Ramos (cell line): Measurements from ENCODE around the gene ALG14.
"Not testable (repeated sequence)": the region's sequence is repeated elsewhere in the genome, so short reads cannot be mapped to it uniquely, and the experiment has no call there.

Source experiments
- in situ Hi-C: fragments of 300-500 bp; cut with MboI; formaldehyde crosslinking; loops from one replicate; pipeline ENCODE4 v1.14.3; 2022; ENCODE audit warnings: low sequenced_read_pairs; ENCODE audit not compliant: unreplicated experiment

ALG14 gene, protein sequence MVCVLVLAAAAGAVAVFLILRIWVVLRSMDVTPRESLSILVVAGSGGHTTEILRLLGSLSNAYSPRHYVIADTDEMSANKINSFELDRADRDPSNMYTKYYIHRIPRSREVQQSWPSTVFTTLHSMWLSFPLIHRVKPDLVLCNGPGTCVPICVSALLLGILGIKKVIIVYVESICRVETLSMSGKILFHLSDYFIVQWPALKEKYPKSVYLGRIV

DNA sequence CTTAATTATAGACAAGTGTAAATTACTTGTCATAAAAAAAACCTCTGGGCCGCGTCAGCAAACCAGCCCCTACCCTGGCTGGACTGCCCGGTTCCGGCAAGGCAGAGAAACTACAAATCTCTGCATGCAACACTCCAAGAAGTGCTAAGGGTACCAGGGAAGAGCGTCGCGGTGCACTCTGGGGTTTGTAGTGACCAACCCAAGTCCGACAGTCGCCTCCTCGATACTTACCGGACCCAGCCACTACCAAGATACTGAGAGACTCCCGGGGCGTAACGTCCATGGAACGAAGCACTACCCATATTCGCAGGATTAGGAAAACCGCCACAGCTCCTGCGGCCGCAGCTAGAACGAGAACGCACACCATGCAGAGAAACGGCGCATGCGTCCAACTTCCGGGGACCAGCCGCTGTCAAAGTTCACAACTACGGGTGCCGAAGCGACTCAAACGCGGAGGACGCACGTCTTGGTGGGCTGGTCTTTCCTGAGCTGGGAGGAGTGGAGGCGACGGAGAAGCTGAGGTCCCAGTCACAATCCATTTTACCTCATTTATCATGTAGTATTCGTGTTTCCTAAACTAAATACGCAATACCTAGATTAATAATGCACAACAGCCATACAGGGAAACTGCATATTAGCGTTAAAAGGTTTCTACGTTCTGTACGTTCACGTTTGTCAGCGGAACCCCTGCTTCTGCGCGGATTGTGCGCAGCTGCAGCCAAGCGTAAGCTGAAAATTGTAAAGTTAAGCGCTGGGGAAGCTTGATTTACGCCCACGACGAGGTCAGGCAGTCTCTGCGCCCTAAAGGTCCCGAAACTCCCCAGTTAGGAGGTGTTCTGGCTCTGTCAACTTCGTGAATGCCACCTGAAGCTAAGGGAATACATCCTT is at the start of gene ALG14:
Gene ALG14, minus strand, starts transcription at position 420 of the 888 bp plus-strand sequence. Its CDS starts 53 bp downstream, at position 367.
- in situ Hi-C loops: no loop called here

DNA sequence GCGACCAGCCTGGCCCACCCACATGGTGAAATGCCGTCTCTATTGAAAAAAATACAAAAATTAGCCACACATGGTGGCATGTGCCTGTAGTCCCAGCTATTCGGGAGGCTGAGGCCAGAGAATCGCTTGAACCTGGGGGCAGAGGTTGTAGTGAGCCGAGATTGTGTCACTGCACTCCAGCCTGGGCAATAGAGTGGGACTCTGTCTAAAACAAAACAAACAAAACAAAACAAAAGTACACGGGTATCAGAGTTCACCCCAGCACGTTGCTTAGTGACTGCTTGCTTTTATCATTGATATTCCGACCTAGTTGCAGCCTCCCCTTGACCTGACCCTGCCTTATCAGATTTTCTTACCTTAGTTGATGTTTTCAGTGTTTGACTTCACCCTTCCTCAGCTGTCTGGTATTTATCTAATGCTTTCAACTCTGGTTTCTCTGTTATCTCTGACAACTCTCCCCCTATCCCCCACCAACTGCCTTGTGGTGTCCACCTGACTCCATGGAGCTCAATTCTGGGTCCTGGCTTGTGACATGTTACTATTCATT is 49.5 kb upstream of the ALG14 start:
- in situ Hi-C loops: no loop called here

DNA sequence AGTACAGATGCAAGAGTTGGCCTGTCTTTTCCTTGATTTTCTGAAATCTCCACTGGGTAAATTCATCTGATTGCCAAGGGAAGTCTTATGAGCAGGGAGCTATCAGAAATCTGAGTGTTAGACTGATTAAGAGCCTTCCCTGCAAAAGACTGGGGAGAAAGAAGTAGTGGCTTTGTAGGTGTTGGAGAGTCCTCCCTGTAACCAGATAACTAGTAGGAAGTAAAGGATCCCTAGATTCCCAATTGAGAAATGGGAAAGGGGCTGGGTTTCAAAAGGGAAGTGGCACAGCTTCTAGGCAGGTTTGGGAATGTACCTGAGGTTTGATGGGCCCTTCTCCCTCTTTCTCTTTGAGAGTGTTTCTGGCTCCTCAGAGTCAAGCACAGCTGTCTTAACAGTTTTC is 46.5 kb upstream of the ALG14 start:
- in situ Hi-C loops: no loop called here

DNA sequence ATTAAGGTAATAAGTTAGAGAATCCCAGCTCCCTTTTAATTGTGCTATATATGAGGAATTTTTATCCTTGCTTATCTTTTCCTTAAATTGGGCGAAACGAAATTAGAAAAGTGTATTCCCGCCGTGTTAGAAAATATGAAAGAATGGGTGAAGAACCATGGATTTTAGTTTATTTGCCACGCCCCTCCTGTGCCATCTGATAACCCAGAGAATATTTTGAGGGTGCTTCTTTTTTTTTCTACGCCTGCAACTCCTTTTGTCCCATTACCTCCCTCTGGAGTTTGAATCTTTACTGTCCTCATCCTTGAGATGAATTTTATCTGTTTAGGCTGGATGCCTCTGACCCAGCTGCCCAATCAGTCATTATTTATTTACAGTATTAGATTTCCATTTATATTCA is 46.0 kb upstream of the ALG14 start:
- in situ Hi-C loops: no loop called here

DNA sequence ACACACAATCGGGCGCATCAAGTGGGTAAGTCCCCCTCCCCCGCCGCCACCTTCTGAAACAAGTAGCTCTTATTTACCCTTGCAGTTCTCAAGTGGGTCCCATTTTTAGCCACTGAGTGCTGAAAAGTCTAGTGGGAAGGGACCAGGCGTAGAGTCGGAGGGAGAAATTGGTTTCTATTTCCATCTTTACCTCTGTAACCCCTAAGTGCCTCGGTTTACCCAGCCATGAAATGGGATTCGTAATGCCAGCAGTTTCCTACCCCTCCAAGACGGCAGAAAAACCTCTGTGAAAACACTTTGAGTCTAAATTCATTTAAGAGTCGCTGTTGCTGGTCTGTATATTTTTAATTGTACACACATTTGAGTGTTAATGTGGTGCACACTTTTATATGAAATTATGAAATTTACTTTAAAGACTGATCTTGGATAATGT is 45.3 kb upstream of the ALG14 start:
- in situ Hi-C loops: no loop called here

DNA sequence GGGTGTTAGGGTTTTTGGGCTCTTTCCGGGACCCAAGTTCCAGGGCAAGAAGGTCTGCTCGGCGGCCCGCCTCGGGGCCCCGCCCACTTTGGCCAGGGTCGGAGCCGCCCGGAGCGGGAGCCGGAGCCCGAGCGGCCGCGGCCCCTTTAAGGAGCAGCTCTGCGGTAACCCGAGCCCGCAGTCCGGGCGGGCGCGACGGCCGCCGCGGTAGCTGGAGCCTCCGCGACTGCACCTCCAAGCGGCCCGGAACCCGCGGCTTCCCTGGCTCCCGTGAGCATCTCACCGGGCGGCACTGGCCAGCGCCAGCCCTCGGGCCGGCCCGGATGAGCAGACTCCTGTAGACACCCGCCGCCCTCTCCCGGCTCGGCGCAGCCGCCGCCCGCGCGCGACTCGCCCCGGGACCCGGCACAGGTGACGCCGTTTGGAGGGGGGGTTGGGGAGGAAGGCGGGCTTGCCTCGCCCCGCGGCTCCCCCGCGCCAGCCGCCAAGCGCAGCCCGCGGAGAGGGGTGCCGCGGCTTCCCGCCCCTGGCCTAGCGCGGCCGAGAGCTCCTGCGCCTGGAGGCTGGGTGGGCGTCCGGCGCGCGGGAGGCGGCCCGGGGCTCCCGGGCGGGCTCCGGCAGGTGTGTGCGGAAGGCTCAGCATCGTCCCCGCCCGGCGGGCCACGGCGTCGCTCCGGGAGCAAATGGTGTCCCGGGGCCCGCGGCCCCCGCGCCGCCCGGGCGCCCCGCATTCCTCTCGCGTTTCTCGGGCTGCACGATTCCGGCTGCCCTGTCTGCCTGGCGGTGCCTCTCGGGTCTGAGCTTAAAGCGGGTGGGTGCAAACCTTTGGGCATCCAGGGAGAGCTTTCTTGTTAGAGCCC is 44.7 kb upstream of the ALG14 start, which contains the start of gene TLCD4:
Gene TLCD4, plus strand, starts transcription at position 149 of the 860 bp plus-strand sequence. CDS start 26,547 bp downstream, outside the sequence.
- in situ Hi-C loops: no loop called here

DNA sequence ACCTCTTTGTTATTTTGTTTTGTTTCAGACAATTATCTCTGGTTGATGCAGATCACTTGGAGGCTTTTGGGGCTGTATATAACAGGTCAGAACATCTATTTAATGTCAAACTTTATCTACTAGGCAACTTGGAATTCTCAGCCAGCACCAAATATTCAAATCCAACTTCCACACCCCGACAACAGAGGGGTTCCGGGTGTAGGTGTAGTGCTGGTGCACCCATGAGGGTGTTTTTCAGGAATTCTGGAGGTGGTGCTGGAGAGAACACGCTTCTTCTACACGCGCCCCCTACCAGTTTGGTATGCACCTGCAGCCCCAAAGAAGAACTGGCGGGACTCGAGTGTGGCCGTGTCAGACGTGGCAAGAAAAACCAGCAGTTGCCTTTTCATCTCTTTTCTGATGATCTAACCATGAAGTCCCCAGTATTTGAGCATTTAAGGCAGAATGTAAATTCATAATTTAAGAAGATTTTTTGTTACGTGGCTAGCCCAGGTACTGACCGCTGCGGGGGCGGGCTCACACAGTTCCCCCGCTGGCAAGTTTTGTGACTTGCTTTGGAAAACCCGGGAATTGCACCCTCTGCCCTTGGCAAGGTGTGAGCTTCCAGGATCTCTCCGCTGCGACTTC is 43.9 kb upstream of the ALG14 start:
- in situ Hi-C loops: no loop called here

DNA sequence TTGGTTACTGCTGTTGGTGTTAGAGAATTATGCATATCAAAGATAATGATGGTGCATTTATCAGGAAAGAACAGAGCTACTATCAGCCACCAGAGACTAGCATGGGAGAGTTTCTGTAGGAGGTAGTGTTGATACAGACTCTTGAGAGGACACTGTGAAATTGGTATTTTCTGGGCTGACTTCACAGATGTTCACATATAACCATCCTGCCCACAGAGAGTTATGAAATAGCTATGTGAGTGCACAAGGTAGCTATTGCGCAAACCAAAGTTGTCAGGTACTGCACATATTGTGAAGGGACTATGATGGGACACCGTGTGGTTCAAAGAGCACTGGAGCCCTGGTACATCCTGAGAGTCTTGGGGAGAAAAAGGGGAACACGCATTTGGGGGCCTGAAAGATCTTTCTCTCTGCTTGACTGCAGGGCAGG is 43.0 kb upstream of the ALG14 start:
- in situ Hi-C loops: no loop called here

DNA sequence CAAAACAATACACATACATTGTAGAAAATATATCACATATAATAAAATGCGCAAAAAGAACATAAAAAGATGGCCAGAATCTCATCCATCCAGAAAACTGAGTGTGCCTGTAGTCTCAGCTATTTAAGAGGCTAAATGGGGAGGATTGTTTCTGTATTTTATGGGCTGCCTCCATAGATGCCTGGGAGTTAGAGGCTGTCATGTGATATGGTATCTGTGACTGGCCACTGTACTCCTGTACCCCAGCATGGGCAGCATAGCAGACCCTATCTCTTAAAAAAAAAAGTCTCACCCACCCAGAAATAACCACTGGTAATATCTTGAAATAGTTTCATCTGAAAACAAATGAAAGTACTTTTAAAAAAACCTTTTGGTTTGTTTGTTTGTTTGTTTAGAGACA is 40.9 kb upstream of the ALG14 start:
- in situ Hi-C loops: no loop called here

DNA sequence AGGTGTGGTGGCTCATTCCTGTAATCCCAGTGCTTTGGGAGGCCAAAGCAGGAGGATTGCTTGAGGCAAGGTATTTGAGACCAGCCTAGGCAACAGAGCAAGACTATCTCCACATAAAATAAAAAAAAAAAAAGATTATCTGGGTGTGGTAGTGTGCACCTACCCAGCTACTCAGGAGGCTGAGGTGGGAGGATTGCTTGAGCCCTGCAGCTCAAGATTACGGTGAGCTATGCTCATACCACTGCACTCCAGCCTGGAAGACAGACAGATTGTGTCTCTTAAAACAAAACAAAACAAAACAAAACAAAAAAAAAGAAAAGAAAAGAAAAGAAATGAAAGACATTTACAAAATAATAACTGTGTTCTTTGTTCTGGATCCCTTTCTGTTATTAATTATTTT is 38.3 kb upstream of the ALG14 start:
- in situ Hi-C loops: no loop called here

DNA sequence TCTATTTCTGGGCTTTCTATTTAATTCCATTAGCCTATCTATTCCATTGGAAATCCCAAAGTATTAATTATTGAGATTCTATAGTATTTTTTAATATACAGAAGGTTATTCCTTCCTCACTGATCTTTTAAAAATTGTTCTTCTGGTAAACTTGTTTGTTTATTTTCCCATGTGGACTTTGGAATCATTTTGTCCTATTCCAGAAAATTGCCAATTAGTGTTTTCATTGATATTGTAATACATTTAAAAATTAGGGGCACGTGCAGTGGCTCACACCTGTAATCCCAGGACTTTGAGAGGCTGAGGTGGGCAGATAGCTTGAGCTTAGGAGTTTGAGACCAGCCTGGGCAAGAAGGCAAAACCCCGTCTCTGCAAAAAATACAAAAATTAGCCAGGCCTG is 36.0 kb upstream of the ALG14 start:
- in situ Hi-C loops: no loop called here

DNA sequence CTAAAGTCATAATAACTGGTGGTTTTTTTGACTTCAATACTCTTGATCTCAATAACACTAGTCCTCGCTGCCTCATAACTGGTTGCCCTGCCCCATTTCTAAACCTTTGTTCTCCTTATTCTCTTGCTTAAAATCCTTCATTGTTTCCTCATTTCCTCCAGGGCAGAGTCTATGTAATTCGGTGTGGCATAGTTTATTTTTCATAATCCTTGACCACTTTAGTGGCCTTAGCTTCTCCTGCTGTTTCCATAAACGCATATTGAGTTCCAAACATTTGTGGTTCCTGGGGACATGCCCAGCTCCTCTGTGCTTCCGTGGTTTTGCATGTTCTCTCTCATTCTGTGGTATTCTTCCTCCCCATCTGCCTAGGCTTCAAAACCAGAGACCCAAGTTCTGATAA is 25.4 kb upstream of the ALG14 start:
- in situ Hi-C loops: no loop called here

DNA sequence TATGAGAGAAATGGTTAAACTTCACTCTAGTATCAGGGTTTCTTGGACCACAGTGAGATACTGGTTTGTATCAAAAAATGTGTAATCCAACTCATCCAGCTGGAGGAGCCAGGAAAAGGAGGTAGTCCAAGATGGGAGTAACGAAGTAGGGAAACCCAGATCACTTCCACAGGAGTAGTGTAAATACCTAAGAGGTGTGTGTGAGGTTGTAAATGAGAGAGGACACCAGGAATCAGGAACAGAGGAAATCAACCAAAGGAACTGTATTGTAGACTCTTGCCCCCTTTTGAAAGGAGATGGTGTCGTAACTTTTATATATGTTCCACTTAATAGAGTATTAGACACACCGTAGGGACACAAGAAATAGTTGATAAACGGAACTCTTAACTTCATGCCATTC is 24.7 kb upstream of the ALG14 start:
- in situ Hi-C loops: no loop called here

DNA sequence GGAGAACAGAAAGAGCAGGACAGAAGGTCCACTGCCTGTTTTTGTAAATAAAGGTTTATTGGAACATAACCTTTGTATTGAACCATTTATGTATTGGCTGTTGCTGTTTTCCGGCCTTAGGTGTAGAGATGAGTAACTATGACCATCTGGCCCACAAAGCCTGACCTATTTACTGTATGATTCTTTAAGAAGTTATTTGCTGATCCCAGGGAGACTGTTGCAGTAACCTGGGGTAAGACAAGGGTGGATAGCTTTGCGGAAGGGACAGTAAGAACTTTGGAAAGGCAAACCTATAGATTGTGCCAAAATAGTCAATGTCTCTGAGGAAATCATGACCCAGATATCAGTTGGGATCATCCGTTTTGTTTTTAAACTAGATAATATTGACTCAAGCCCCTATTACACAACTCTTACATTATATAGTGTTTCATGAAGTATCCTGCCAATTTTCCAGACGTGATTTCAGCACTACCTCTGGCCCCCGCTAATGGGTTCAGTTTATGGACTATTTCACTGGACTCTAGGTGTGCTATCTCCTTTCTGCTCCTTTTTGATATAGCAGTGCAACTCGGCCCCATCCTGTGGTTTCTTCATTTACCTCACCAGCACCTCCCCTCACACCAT is 23.6 kb upstream of the ALG14 start:
- in situ Hi-C loops: no loop called here

DNA sequence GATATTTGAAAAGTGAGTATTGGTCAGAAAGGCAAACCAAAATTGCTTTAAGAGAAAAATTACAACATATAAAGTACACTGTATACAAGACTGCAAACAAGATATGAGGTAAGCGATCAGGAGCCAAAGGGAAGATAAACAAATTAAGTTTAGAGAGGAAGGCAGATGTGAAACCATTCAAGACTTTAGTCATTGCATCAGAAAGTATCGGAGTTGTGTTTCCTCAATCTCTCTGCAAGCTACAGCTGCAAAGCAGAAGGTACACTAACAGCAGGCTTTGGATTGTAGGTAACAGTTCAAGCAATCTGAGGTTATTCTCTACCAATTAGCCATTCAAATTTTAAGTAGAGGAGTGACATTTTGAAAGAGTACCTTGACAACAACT is 23.1 kb upstream of the ALG14 start:
- in situ Hi-C loops: no loop called here

DNA sequence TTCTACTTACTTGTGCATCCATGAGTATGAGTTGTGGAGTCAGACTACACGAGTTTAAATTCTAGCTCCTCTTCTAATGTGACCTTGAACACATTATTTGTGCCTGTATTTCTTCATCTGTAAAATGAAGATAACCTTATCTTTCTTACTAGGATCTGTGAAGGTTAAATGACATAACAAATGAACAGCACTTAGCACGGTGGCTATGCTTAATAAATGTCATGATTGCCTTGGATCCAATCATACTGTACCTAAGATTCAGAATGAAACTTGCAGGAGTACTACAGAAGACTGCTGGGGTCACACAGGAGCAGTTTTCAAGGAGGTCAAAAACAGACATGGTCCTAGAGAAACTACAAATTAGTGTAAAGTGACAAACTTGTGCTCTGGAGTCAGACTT is 22.2 kb upstream of the ALG14 start:
- in situ Hi-C loops: no loop called here

DNA sequence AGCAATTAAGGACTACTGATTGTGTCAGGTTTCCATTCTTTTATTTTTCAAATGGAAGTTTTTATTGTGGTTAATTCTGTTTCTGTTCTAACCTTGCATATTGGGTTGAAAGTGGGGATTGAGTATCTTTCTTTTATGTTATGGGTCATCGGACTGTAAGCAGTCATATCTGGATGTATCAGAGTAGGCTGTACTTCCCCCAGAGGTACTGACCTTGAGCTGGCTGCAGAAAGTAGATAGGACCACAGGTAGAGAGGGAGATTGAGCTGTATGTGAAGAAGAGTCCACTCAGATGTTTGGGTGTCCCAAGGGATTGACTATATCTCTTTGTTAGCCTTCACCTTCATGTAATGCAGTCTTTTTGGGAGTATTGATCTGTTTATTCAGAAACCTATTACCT is 20.5 kb upstream of the ALG14 start:
- in situ Hi-C loops: no loop called here

DNA sequence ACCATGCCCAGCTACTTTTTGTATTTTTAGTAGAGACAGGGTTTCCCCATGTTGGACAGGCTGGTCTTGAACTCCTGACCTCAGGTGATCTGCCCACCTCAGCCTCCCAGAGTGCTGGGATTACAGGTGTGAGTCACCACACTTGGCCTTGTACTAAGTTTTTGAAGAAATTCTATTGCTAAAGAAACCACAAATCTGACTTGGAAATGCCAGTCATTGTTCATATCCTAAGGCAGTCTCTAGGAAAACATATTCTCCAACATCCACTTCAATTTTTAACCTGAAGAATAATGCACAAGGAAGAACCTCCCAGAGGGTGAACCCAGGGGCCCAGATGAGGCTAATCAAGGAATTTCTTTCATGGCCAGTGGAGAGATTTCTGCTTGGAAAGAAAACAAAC is 20.1 kb upstream of the ALG14 start:
- in situ Hi-C loops: not testable (repeated sequence)

DNA sequence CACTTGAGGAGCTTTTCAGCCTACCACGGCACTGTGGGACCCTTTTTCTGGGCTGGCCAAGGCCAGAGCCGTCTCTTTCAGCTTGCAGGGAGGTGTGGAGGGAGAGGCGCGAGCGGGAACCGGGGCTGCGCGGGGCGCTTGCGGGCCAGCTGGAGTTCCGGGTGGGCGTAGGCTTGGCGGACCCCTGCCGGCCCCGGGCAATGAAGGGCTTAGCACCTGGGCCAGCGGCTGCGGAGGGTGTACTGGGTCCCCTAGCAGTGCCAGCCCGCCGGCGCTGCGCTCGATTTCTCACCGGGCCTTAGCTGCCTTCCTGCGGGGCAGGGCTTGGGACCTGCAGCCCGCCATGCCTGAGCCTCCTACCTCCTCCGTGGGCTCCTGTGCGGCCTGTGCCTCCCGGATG is 18.5 kb upstream of the ALG14 start:
- in situ Hi-C loops: not testable (repeated sequence)
